ENCODE data around the gene DTNA.

Gene DTNA

DNA sequence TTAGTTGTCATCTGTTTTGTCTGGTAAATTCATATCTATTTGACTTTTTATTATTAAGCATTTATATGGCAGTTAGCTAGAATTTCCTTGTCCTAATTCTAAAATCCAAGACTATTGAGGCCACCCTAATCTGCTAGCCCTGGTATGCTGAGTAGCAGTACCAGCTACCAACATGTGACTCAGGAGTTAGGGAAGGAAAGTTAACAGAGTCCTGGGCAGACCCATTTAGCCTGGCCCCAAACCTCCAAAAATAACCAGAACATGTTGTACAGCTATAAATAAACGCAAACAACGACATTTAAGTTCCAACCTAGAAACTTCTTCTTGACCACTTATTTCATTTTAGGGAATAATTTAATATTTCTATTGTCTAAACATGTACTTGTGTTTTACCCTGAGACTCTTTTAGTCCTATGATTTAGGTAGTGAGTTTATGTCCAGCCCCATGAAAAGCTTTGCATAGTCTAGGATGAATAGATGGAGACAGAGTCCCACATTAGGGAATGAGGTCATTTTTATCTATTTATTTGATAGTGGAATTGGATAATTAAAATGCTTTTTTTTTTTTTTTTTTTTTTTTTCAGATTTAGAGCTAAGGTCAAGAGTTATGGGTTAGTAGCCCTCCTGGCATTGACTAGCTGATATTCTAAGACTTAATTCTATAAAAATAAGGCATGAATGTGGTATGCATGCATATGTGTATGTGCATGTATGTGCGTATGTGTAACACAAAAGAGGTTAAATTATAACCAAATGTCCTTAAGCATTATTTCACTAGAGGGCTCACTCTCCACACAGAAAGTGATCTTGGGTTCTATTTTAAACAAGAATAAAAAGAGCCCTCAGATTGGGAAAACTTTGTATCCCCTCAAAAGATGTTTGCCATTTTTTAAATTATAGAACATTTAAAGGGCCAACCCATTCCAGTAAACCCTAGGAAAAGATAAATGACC, 171.1 kb downstream of the DTNA start:
- DNase-seq (ENCODE audit: low read depth, low spot score): no peak
- TF ChIP-seq SUZ12 (IDR thresholded peaks at IDR 0.05; ENCODE audit: extremely low read depth, insufficient read depth, insufficient read length) (no peak), ZNF274 (IDR thresholded peaks at IDR 0.05; ENCODE audit: low read depth, low read length) (no peak), YY1 (IDR thresholded peaks at IDR 0.05; ENCODE audit: insufficient read depth, insufficient read length) (no peak)
- Histone ChIP-seq H3K27me3 (ENCODE audit: insufficient read depth, insufficient read length) (no peaks in the 10 kb centered on the region), H3K9ac (ENCODE audit: insufficient read length, low read depth) (no peak overlapping the region), H3K9me3 (ENCODE audit: insufficient read depth, low read length) (no peaks in the 10 kb centered on the region), H3K4me3 (ENCODE audit: insufficient read length, low read depth) (no peak overlapping the region), H3K36me3 (ENCODE audit: insufficient read depth, insufficient read length, low read length) (no peaks in the 10 kb centered on the region), H3K4me1 (ENCODE audit: insufficient read depth, insufficient read length) (no peaks in the 10 kb centered on the region)

DNA sequence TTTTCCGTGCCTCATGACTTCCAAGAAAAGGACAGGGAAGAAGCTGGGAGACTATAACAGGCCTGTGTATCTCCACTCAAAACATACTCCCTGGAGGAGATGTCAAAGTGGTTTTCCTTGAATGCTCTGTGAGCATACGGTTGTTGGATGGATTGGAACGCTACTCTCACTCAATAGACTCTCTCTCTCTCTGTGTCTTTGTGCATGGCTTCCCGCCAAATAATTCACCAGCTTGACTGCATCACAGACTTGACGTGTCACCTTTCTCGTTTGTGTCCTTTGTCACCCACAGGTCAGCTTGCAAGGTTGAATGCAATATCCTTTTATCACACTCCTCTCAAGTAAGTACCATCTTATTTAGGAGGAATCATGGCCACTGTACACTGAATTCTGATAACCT, 174.3 kb downstream of the DTNA start:
- H3K27me3 ChIP-seq (ENCODE audit: insufficient read depth, insufficient read length): no peaks in the 10 kb centered on the region
- H3K9me3 ChIP-seq (ENCODE audit: insufficient read depth, low read length): no peaks in the 10 kb centered on the region
- no peak for DNase-seq (ENCODE audit: low read depth, low spot score)
- H3K36me3 ChIP-seq (ENCODE audit: insufficient read depth, insufficient read length, low read length): no peaks in the 10 kb centered on the region
- H3K4me3 ChIP-seq (ENCODE audit: insufficient read length, low read depth): no peak overlapping the region
- no peaks in the 10 kb centered on the region for H3K4me1 ChIP-seq (ENCODE audit: insufficient read depth, insufficient read length)
- H3K9ac ChIP-seq (ENCODE audit: insufficient read length, low read depth): no peak overlapping the region
- TF ChIP-seq YY1 (IDR thresholded peaks at IDR 0.05; ENCODE audit: insufficient read depth, insufficient read length): no peak
- TF ChIP-seq ZNF274 (IDR thresholded peaks at IDR 0.05; ENCODE audit: low read depth, low read length): no peak
- no peak for TF ChIP-seq SUZ12 (IDR thresholded peaks at IDR 0.05; ENCODE audit: extremely low read depth, insufficient read depth, insufficient read length)

DNA sequence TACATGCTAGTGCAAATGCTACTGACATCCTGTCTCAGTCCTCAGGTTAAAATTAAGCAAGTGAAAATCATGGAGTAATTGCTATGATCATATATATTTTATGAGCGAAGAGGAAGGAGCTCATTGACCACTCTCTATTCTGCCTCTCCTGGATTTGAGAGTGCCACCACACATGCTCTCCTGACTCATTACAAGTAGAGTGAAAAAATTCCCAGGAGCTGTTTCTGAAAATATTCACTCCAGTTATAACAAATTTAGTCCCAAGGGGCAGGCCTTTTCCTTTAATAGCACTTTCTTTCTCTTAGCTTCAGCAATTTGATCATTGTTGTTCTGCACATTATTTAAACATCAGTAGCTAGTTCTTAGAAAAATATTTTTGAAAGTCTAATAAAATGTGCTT, 176.1 kb downstream of the DTNA start:
- Histone ChIP-seq H3K36me3 (ENCODE audit: insufficient read depth, insufficient read length, low read length) (no peaks in the 10 kb centered on the region), H3K9ac (ENCODE audit: insufficient read length, low read depth) (no peak overlapping the region), H3K9me3 (ENCODE audit: insufficient read depth, low read length) (peaks cover 4% of the 10 kb centered on the region; the same call in 1 of the 2 replicates), H3K4me3 (ENCODE audit: insufficient read length, low read depth) (no peak overlapping the region), H3K27me3 (ENCODE audit: insufficient read depth, insufficient read length) (no peaks in the 10 kb centered on the region), H3K4me1 (ENCODE audit: insufficient read depth, insufficient read length) (no peaks in the 10 kb centered on the region)
- no peak for TF ChIP-seq SUZ12 (IDR thresholded peaks at IDR 0.05; ENCODE audit: extremely low read depth, insufficient read depth, insufficient read length)
- TF ChIP-seq YY1 (IDR thresholded peaks at IDR 0.05; ENCODE audit: insufficient read depth, insufficient read length): no peak
- no peak for TF ChIP-seq ZNF274 (IDR thresholded peaks at IDR 0.05; ENCODE audit: low read depth, low read length)
- DNase-seq (ENCODE audit: low read depth, low spot score): no peak

DNA sequence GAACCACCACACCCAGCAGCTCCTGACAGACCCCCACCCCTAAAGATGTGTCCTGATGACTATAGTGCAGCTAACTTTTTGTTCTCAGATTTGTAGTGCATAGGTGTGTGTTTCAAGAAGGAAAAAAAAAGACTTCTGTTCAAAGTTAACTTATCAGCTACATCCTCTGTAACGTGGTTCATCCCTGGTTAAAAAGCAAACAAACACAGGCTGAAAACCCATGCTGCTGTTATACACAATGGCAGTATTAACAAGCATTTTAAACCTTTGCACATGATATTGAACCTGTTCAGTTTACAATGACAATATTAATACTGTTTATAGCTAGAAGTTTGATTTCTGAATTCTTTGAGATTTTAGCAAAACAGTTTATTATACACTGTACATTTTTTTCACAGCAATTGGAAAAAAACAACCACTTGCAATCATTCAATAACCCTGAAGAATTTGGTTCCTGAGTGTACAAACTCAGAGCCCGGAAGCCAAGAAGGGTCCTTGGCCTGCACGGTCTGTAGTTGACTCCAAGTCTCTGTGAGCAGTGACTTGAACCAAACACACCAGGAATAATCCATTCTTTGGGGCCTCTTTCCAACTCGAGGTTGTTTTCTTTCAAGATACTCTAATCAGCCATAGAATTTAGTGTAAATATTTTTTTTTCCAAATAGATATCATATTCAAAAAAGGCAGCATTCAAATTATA, 177.9 kb downstream of the DTNA start:
- Histone ChIP-seq H3K9ac (ENCODE audit: insufficient read length, low read depth) (no peak overlapping the region), H3K4me3 (ENCODE audit: insufficient read length, low read depth) (no peak overlapping the region), H3K9me3 (ENCODE audit: insufficient read depth, low read length) (peaks cover 4% of the 10 kb centered on the region; the same call in 1 of the 2 replicates), H3K36me3 (ENCODE audit: insufficient read depth, insufficient read length, low read length) (no peaks in the 10 kb centered on the region), H3K4me1 (ENCODE audit: insufficient read depth, insufficient read length) (no peaks in the 10 kb centered on the region), H3K27me3 (ENCODE audit: insufficient read depth, insufficient read length) (no peaks in the 10 kb centered on the region)
- no peak for DNase-seq (ENCODE audit: low read depth, low spot score)
- TF ChIP-seq ZNF274 (IDR thresholded peaks at IDR 0.05; ENCODE audit: low read depth, low read length) (no peak), YY1 (IDR thresholded peaks at IDR 0.05; ENCODE audit: insufficient read depth, insufficient read length) (no peak), SUZ12 (IDR thresholded peaks at IDR 0.05; ENCODE audit: extremely low read depth, insufficient read depth, insufficient read length) (no peak)

DNA sequence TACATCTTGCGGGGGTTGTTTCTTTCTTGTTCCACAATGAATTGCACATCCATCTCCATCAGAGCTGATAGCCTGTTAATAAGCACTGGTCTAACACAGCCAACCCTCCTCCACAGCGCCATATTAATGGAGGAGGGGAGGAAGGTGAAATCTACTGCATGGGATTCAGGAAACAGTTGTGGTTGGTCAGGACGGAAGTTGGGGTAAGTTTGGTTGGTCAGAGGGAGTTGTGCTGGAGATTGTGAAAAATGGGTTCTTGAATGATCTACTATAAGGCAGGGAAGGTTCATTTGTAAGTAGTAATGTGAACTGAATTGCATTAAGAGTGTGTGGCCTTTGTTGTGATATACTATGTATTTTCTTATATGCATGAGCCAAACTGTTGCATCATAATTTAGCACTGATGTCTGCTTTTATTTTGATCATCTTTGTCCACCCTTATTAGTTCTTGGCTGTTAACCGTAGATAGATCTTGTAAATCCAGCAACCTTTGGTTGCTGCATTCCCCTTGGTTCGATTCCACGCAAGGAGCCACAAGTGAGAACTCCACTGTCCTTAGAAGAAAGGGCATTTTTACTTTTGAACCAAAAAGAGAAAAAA, 180.5 kb downstream of the DTNA start:
- TF ChIP-seq ZNF274 (IDR thresholded peaks at IDR 0.05; ENCODE audit: low read depth, low read length) (no peak), YY1 (IDR thresholded peaks at IDR 0.05; ENCODE audit: insufficient read depth, insufficient read length) (no peak), SUZ12 (IDR thresholded peaks at IDR 0.05; ENCODE audit: extremely low read depth, insufficient read depth, insufficient read length) (no peak)
- DNase-seq (ENCODE audit: low read depth, low spot score): no peak
- no peak overlapping the region for H3K4me3 ChIP-seq (ENCODE audit: insufficient read length, low read depth)
- H3K4me1 ChIP-seq (ENCODE audit: insufficient read depth, insufficient read length): no peaks in the 10 kb centered on the region
- H3K27me3 ChIP-seq (ENCODE audit: insufficient read depth, insufficient read length): no peaks in the 10 kb centered on the region
- no peaks in the 10 kb centered on the region for H3K36me3 ChIP-seq (ENCODE audit: insufficient read depth, insufficient read length, low read length)
- peaks cover 8% of the 10 kb centered on the region; the same call in 1 of the 2 replicates for H3K9me3 ChIP-seq (ENCODE audit: insufficient read depth, low read length)
- no peak overlapping the region for H3K9ac ChIP-seq (ENCODE audit: insufficient read length, low read depth)

DNA sequence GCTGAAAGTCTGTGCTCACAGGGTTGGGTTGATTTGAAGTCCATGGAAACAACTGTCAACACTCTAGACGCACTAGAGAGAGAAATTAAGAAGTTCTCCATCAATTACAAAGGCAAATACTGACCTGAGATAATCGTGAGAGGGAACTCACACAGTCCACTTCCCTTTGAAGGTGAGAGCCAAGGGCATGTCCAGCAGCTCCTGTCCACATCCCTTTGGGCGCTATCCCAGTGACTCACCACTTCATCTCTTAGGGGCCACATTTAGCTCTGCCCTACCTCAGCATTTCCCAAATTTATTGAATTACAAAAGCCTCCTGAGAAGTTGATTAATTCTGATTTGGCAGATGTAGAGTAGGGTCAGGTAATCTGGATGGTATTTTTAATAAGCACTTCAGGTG, 182.3 kb downstream of the DTNA start:
- H3K9ac ChIP-seq (ENCODE audit: insufficient read length, low read depth): no peak overlapping the region
- TF ChIP-seq ZNF274 (IDR thresholded peaks at IDR 0.05; ENCODE audit: low read depth, low read length) (no peak), YY1 (IDR thresholded peaks at IDR 0.05; ENCODE audit: insufficient read depth, insufficient read length) (no peak), SUZ12 (IDR thresholded peaks at IDR 0.05; ENCODE audit: extremely low read depth, insufficient read depth, insufficient read length) (no peak)

More for the DNA sequence above, 182.3 kb downstream of the DTNA start:
- no peak for DNase-seq (ENCODE audit: low read depth, low spot score)
- no peaks in the 10 kb centered on the region for H3K4me1 ChIP-seq (ENCODE audit: insufficient read depth, insufficient read length)
- no peaks in the 10 kb centered on the region for H3K36me3 ChIP-seq (ENCODE audit: insufficient read depth, insufficient read length, low read length)
- no peak overlapping the region for H3K4me3 ChIP-seq (ENCODE audit: insufficient read length, low read depth)
- H3K27me3 ChIP-seq (ENCODE audit: insufficient read depth, insufficient read length): no peaks in the 10 kb centered on the region
- H3K9me3 ChIP-seq (ENCODE audit: insufficient read depth, low read length): peaks cover 8% of the 10 kb centered on the region; the same call in 1 of the 2 replicates
